ENCODE measurements around the gene EGLN3. TPM values are rescaled to one million over a fixed set of nuclear protein-coding genes. Genes with fewer than 3 reads are reported as not detected.
"Not testable (repeated sequence)": the region's sequence is repeated elsewhere in the genome, so short reads cannot be mapped to it uniquely, and the experiment has no call there.

Gene EGLN3
- total RNA-seq, 2 donors from 2014 or later = 10.8 to 11.4 TPM

DNA sequence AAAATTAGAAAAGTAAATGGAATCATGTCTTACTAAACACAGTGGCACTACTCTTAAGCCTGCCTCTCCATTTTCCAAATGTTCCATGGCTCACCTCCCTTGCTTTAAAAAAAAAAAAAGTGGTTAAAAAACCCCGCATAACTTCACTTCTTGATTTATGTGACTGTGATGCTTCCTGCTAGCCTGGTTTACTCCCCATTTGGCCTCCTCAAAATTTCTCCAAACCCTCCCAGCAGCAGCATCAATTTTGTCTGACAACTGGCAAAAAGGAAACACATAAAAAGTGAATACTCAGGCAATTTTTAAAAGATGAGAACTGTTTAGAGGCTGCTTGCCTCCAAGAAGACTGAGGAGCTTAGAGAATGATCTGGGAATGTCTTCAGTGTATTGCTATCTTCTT, 17.8 kb upstream of the EGLN3 start:
- H3K9me3 ChIP-seq = peaks cover 4% of the 10 kb centered on the region
- DNase-seq (ENCODE audit: low spot score) (no peak), ATAC-seq (ENCODE audit: insufficient number of reproducible peaks, low FRiP score, low read depth) (no peak)
- no peak overlapping the region for H3K27ac ChIP-seq
- no peaks in the 10 kb centered on the region for H3K27me3 ChIP-seq (replicated peaks; ENCODE audit: insufficient read depth)
- TF ChIP-seq, protein P1, sequence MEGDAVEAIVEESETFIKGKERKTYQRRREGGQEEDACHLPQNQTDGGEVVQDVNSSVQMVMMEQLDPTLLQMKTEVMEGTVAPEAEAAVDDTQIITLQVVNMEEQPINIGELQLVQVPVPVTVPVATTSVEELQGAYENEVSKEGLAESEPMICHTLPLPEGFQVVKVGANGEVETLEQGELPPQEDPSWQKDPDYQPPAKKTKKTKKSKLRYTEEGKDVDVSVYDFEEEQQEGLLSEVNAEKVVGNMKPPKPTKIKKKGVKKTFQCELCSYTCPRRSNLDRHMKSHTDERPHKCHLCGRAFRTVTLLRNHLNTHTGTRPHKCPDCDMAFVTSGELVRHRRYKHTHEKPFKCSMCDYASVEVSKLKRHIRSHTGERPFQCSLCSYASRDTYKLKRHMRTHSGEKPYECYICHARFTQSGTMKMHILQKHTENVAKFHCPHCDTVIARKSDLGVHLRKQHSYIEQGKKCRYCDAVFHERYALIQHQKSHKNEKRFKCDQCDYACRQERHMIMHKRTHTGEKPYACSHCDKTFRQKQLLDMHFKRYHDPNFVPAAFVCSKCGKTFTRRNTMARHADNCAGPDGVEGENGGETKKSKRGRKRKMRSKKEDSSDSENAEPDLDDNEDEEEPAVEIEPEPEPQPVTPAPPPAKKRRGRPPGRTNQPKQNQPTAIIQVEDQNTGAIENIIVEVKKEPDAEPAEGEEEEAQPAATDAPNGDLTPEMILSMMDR (IDR thresholded peaks at IDR 0.05) = no peak
- no peaks in the 10 kb centered on the region for H3K4me1 ChIP-seq (ENCODE audit: control insufficient read depth in 1 of 2, low read depth in 2 of 2)
- H3K4me3 ChIP-seq = no peak overlapping the region
- H3K36me3 ChIP-seq = no peaks in the 10 kb centered on the region

DNA sequence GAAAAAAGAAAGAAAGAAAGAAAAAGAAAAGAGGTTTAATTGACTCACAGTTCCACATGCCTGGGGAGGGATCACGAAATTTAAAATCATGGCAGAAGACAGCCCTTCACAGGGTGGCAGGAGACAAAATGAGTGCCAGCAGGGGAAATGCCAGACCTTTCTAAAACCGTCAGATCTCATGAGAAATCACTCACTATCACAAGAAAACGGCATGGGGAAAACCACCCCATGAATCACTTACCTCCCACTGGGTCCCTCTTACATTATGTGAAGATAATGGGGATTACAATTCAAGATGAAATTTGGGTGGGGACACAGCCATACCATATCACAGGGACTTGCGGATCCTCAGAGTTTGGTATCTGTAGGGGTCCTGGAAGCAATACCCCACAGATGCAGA, 16.3 kb upstream of the EGLN3 start:
- no peak overlapping the region for H3K4me3 ChIP-seq
- TF ChIP-seq, protein P1 (IDR thresholded peaks at IDR 0.05) = no peak
- no peak overlapping the region for H3K27ac ChIP-seq
- H3K4me1 ChIP-seq (ENCODE audit: control insufficient read depth in 1 of 2, low read depth in 2 of 2) = no peaks in the 10 kb centered on the region
- H3K9me3 ChIP-seq = peaks cover 4% of the 10 kb centered on the region
- DNase-seq (ENCODE audit: low spot score) (no peak), ATAC-seq (ENCODE audit: insufficient number of reproducible peaks, low FRiP score, low read depth) (no peak)
- no peaks in the 10 kb centered on the region for H3K27me3 ChIP-seq (replicated peaks; ENCODE audit: insufficient read depth)
- H3K36me3 ChIP-seq = no peaks in the 10 kb centered on the region

GRCh38 chr14:33966276-33966675, 15.4 kb upstream of the EGLN3 start:
- Histone ChIP-seq H3K36me3 (no peaks in the 10 kb centered on the region), H3K4me1 (ENCODE audit: control insufficient read depth in 1 of 2, low read depth in 2 of 2) (no peaks in the 10 kb centered on the region), H3K27ac (no peak overlapping the region), H3K27me3 (replicated peaks; ENCODE audit: insufficient read depth) (no peaks in the 10 kb centered on the region), H3K4me3 (no peak overlapping the region), H3K9me3 (peaks cover 4% of the 10 kb centered on the region)
- DNase-seq (ENCODE audit: low spot score) (no peak), ATAC-seq (ENCODE audit: insufficient number of reproducible peaks, low FRiP score, low read depth) (no peak)
- TF ChIP-seq, protein P1 (IDR thresholded peaks at IDR 0.05) = no peak

DNA sequence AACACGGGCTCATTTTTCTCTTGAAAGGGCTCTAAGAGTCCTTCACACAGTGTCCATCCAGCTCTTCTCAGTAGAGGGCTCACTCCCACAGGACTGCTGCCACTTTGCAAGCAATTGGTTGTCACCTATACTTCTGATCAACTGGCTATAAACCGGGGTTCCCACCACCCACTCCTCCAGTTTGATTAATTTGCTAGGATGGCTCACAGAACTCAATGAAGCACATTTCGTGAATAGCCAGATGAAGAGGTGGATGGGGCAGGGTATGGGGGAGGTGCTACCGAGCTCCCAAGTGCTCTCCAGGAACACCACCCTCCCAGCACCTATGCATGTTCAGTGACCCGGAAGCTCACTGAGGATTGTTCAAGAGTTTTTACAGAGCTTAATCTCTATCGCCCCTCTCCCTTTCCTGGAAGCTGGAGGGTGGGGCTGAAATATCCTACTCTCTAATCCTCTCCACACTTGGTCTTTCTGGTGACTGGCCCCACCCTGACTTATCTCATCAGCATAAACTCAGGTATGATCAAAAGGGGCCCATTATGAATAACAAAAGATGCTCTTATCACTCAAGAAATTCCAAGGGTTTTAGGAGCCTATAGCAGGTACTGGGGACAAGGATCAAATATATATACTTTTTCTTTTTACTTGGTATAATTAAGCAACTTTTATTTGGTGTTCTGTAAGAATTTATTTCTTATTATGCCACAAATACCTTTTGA, 13.9 kb upstream of the EGLN3 start:
- Histone ChIP-seq H3K4me3 (no peak overlapping the region), H3K9me3 (peaks cover 2% of the 10 kb centered on the region), H3K27ac (no peak overlapping the region), H3K27me3 (replicated peaks; ENCODE audit: insufficient read depth) (no peaks in the 10 kb centered on the region), H3K4me1 (ENCODE audit: control insufficient read depth in 1 of 2, low read depth in 2 of 2) (no peaks in the 10 kb centered on the region), H3K36me3 (no peaks in the 10 kb centered on the region)
- TF ChIP-seq, protein P1 (IDR thresholded peaks at IDR 0.05) = no peak
- ATAC-seq (ENCODE audit: insufficient number of reproducible peaks, low FRiP score, low read depth) (no peak), DNase-seq (ENCODE audit: low spot score) (no peak)

DNA sequence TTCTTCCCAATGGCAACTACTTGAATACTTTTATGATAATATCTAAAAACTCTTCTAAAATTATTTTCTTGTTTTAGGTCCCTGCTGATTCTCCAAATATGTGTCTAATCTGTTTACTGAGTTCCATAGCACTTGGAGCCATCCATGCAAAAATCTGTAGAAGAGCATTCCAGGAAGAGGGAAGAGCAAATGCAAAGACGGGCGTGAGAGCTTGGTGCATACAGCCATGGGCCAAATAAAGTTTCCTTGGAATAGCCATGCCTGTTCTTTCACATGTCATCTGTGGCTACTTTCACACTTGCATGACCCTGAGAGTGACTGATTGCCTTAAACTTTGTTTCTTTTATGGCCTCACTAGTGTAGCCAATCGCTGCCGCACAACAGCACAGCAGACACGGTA, 13.0 kb upstream of the EGLN3 start:
- H3K9me3 ChIP-seq = no peaks in the 10 kb centered on the region
- TF ChIP-seq, protein P1 (IDR thresholded peaks at IDR 0.05) = no peak
- H3K4me1 ChIP-seq (ENCODE audit: control insufficient read depth in 1 of 2, low read depth in 2 of 2) = no peaks in the 10 kb centered on the region
- ATAC-seq (ENCODE audit: insufficient number of reproducible peaks, low FRiP score, low read depth) = no peak
- no peak overlapping the region for H3K27ac ChIP-seq
- no peaks in the 10 kb centered on the region for H3K36me3 ChIP-seq
- DNase-seq (ENCODE audit: low spot score) = no peak
- H3K4me3 ChIP-seq = no peak overlapping the region
- H3K27me3 ChIP-seq (replicated peaks; ENCODE audit: insufficient read depth) = no peaks in the 10 kb centered on the region

- not testable (repeated sequence) for H3K9me3 ChIP-seq; DNase-seq (ENCODE audit: low spot score); ATAC-seq (ENCODE audit: insufficient number of reproducible peaks, low FRiP score, low read depth); H3K27ac ChIP-seq; H3K4me1 ChIP-seq (ENCODE audit: control insufficient read depth in 1 of 2, low read depth in 2 of 2); H3K4me3 ChIP-seq; H3K36me3 ChIP-seq; H3K27me3 ChIP-seq (replicated peaks; ENCODE audit: insufficient read depth)
Measured at GRCh38 chr14:33962466-33962865, 11.6 kb upstream of the EGLN3 start.
